ENCODE data around the gene RAPGEF6. TPM values are rescaled to one million over a fixed set of nuclear protein-coding genes. Genes with fewer than 3 reads are reported as not detected.
"Not testable (repeated sequence)": the region's sequence is repeated elsewhere in the genome, so short reads cannot be mapped to it uniquely, and the experiment has no call there.

The RAPGEF6 gene
- total RNA-seq, 1 donor from 2014 or later, result 16.9 TPM

DNA sequence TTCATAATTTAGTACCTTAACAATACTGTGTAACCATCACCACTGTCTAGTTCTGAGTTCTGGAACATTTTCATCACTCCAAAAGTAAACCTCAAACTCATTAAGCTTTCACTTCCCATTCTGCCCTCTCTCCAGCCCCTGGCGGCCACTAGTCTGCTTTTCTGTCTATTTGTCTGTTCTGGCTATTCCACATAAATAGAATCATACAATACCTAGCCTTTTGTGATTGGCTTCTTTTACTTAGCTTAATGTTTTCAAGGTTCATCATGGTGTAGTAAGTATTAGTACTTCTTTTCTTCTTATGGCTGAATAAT is 138.7 kb downstream of the RAPGEF6 start:
- peaks cover 3% of the 10 kb centered on the region for H3K27me3 Mint-ChIP-seq (ENCODE audit: unreplicated experiment)
- H3K4me1 Mint-ChIP-seq (ENCODE audit: unreplicated experiment), result peaks cover 8% of the 10 kb centered on the region
- DNase-seq (ENCODE audit: low spot score), result no peak
- no peaks in the 10 kb centered on the region for H3K9me3 Mint-ChIP-seq (ENCODE audit: unreplicated experiment)
- peaks cover 6% of the 10 kb centered on the region for H3K36me3 Mint-ChIP-seq (ENCODE audit: low read depth, unreplicated experiment)
- H3K27ac Mint-ChIP-seq (ENCODE audit: unreplicated experiment), result no peak overlapping the region
- TF ChIP-seq, protein P1, sequence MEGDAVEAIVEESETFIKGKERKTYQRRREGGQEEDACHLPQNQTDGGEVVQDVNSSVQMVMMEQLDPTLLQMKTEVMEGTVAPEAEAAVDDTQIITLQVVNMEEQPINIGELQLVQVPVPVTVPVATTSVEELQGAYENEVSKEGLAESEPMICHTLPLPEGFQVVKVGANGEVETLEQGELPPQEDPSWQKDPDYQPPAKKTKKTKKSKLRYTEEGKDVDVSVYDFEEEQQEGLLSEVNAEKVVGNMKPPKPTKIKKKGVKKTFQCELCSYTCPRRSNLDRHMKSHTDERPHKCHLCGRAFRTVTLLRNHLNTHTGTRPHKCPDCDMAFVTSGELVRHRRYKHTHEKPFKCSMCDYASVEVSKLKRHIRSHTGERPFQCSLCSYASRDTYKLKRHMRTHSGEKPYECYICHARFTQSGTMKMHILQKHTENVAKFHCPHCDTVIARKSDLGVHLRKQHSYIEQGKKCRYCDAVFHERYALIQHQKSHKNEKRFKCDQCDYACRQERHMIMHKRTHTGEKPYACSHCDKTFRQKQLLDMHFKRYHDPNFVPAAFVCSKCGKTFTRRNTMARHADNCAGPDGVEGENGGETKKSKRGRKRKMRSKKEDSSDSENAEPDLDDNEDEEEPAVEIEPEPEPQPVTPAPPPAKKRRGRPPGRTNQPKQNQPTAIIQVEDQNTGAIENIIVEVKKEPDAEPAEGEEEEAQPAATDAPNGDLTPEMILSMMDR (IDR thresholded peaks at IDR 0.05; ENCODE audit: unreplicated experiment), result no peak
- H3K4me3 Mint-ChIP-seq (ENCODE audit: unreplicated experiment), result no peak overlapping the region

DNA sequence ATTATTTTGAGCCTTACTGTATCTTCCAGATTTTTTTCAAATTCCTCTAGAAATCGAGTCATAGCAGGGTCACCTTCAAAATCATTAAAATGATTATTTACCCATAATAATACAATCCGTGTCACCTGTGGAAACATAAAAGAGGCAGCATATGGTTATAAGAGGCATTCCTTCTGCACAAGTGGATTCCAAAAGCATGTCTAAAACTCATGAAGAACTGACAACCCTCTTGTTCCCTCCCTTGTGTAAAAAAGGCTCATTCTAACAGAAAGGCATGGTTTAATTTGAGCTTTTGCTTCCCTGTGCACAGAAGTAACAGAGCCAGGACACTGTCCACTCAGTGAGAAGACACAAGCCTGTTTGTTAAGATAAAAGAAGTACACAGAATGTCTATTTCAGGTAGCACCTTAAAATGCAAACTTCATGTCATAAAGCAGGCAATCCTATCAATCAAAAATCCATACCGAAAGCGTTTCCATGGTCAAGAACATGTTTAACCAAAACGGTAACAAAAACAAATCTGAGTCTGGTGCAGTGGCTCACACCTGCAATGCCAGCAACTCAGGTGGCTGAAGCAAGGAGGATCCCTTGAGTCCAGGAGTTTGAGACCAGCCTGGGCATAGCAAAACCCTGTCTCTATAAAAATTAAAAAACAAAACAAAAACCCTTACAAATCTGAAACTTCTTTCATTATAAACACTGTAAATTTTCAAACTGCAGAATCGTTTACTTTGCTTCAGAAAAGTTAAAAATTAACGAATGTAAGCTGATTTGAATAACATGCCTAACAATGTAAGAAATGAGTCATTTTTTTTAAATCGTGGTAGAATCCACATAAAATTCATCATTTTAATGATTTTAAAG is 139.3 kb downstream of the RAPGEF6 start:
- Mint-ChIP-seq H3K4me1 (ENCODE audit: unreplicated experiment) (peaks cover 8% of the 10 kb centered on the region), H3K27ac (ENCODE audit: unreplicated experiment) (no peak overlapping the region), H3K36me3 (ENCODE audit: low read depth, unreplicated experiment) (peaks cover 6% of the 10 kb centered on the region), H3K27me3 (ENCODE audit: unreplicated experiment) (peaks cover 3% of the 10 kb centered on the region), H3K9me3 (ENCODE audit: unreplicated experiment) (no peaks in the 10 kb centered on the region), H3K4me3 (ENCODE audit: unreplicated experiment) (no peak overlapping the region)
- no peak for DNase-seq (ENCODE audit: low spot score)
- TF ChIP-seq, protein P1 (IDR thresholded peaks at IDR 0.05; ENCODE audit: unreplicated experiment), result no peak

DNA sequence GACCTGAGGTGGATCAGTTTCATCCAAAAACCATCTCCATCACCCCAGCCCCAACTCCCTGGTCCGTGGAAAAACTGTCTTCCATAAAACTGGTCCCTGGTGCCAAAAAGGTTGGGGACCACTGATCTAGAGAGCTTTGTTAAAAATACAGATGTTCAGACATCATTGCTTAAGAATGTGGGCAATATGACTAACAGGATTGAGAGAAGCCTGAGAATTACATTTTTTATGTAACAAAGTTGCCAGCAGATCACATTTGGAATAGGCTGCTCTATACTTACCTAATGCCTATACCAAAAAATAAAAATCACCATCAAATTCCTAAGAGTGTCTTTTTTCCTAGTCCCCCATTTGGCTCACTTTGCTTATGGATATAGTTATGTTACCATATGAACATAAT is 143.3 kb downstream of the RAPGEF6 start:
- Mint-ChIP-seq H3K36me3 (ENCODE audit: low read depth, unreplicated experiment) (peaks cover 14% of the 10 kb centered on the region), H3K4me1 (ENCODE audit: unreplicated experiment) (peaks cover 3% of the 10 kb centered on the region), H3K4me3 (ENCODE audit: unreplicated experiment) (no peak overlapping the region), H3K27me3 (ENCODE audit: unreplicated experiment) (peaks cover 3% of the 10 kb centered on the region), H3K9me3 (ENCODE audit: unreplicated experiment) (no peaks in the 10 kb centered on the region), H3K27ac (ENCODE audit: unreplicated experiment) (no peak overlapping the region)
- TF ChIP-seq, protein P1 (IDR thresholded peaks at IDR 0.05; ENCODE audit: unreplicated experiment), result no peak
- DNase-seq (ENCODE audit: low spot score), result no peak

DNA sequence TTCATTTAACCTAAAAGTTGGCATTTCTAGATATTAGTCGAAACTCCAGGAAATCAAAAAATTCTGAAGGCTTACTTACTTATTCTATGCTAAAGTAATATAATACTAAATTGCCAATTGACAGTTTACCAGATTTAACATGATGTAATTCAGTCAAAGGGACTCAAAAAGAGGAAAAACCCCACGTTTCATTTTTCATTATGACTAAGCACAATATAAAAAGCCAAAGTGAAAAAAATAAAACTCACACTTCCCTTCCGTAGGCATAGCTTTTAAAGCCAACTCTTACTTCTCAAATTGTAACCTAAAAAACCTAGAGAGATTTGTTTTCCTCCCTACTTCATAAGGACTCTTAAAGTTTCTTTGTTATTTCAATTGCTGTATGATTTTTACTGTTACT is 146.6 kb downstream of the RAPGEF6 start:
- peaks cover 13% of the 10 kb centered on the region for H3K4me1 Mint-ChIP-seq (ENCODE audit: unreplicated experiment)
- H3K27me3 Mint-ChIP-seq (ENCODE audit: unreplicated experiment), result no peaks in the 10 kb centered on the region
- H3K27ac Mint-ChIP-seq (ENCODE audit: unreplicated experiment), result no peak overlapping the region
- H3K9me3 Mint-ChIP-seq (ENCODE audit: unreplicated experiment), result no peaks in the 10 kb centered on the region
- DNase-seq (ENCODE audit: low spot score), result no peak
- H3K4me3 Mint-ChIP-seq (ENCODE audit: unreplicated experiment), result no peak overlapping the region
- H3K36me3 Mint-ChIP-seq (ENCODE audit: low read depth, unreplicated experiment), result peaks cover 7% of the 10 kb centered on the region
- TF ChIP-seq, protein P1 (IDR thresholded peaks at IDR 0.05; ENCODE audit: unreplicated experiment), result no peak

DNA sequence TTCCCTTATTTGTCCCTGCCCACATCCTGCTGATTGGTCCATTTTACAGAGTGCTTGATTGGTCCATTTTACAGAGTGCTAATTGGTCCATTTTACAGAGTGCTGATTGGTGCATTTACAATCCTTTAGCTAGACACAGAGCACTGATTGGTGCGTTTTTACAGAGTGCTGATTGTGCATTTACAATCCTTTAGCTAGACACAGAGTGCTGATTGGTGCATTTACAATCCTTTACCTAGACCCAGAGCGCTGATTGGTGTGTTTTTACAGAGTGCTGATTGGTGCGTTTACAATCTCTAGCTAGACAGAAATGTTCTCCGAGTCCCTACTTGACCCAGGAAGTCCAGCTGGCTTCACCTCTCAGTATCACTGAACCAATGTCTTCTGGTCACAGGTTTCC is 147.7 kb downstream of the RAPGEF6 start:
- H3K27me3 Mint-ChIP-seq (ENCODE audit: unreplicated experiment); H3K9me3 Mint-ChIP-seq (ENCODE audit: unreplicated experiment); H3K36me3 Mint-ChIP-seq (ENCODE audit: low read depth, unreplicated experiment); H3K27ac Mint-ChIP-seq (ENCODE audit: unreplicated experiment); H3K4me3 Mint-ChIP-seq (ENCODE audit: unreplicated experiment); DNase-seq (ENCODE audit: low spot score): not testable (repeated sequence)
- H3K4me1 Mint-ChIP-seq (ENCODE audit: unreplicated experiment), result peaks cover 13% of the 10 kb centered on the region

Measured in endothelial cell (in vitro differentiated cells).